Activated CD4-positive, CD25-positive, alpha-beta regulatory T cell (primary cell): ENCODE measurements around the gene RNU6-9.

Source experiments
- DNase-seq, 4 experiments: peaks; one replicate each; lab custom pipeline; 2025; lab: John Stamatoyannopoulos, UW

The RNU6-9 gene

DNA sequence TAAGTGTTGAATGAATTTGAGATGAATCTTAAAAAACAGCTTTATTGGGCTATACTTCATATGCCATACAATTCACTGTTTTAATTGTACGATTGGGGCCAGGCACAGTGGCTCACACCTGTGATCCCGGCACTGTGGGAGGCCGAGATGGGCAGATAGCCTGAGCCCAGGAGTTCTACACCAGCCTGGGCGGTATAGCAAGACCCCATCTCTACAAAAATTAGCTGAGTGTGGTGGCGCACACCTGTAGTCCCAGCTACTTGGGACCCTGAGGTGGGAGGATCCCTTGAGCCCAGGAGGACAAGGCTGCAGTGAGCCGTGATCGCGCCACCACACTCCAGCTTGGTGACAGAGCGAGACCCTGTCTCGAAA lies 42.9 kb downstream of the RNU6-9 start:
- no peak for DNase-seq

DNA sequence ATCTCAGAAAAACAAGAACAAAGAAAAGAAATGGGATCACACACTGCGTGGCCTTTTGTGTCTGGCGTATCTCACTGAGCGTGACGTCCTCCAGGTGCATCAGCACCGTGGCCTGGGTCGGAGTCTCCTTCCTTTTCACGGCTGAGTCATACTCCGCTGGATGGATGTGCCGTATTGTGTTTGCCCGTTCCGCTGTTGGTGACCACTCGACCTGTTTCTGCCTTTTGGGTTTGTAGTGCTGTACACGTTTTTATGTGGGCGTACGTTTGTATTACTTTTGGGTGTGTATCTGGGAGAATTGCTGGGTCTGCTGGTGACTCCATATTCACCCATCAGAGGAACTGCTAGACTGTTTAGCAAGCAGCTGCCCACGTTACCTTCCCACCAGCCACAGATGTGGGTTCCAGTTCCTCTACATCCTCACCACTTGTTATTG lies 44.0 kb downstream of the RNU6-9 start:
- DNase-seq, result no peak

DNA sequence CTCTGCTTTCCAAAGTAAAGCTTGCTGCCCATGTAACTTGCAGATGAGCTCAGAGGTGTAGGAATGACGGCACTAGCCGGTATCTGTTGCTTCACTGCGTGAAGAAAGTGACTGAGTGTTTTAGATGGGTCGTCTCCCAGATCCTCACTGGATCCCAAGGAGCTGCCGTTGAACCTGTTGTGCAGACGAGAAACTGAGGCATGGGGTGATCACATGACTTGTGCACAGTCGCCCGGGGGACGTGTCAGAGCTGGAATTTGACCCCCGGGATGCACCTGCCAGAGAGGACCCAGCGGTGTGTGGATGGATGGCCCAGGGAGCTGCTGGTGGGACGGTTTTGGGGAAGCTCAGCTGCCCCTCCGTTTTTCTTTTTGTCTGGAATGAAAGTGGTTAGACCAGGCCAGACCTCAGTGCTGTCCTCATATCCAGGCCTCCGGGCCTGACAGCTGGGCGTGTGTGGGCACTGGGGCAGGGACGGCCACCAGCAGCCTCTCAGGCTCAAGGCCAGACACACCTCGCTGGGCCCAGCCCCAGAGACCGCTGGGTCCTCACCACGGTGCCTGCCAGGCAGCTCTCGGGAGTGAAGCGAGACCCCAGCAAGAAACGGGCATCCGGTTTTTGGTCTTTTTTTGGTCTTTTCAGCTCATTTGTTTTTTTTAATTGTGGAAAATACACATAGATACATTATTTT lies 45.1 kb downstream of the RNU6-9 start:
- no peak for DNase-seq

DNA sequence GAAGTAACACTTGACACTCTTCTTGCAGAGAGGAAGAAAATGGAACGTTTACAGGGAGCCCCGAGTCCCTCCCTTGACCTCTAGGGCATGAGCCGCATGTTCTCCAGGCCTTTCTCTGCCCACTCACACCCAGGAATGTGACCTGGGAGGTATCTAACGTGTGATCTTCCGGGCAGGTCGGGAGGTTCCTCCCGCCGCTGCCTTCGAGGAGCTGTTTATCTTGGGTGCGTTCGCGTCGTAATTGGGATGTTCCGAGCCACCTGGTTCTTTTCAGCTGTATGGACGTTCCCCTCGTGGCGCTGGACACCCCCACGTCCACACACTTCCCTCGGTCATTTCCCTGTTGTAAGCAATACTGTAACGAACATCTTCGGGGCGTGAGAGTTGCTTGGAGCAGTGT lies 46.2 kb downstream of the RNU6-9 start:
- no peak for DNase-seq

- no peak for DNase-seq
Measured at GRCh38 chr19:939922-940321, 46.6 kb downstream of the RNU6-9 start.

GRCh38 chr19:940591-941291 lies 47.5 kb downstream of the RNU6-9 start:
- DNase-seq, result peak; percentile 36 to 63 (median 48)

- DNase-seq, result no peak
Measured at GRCh38 chr19:941292-942132, 48.2 kb downstream of the RNU6-9 start.

DNA sequence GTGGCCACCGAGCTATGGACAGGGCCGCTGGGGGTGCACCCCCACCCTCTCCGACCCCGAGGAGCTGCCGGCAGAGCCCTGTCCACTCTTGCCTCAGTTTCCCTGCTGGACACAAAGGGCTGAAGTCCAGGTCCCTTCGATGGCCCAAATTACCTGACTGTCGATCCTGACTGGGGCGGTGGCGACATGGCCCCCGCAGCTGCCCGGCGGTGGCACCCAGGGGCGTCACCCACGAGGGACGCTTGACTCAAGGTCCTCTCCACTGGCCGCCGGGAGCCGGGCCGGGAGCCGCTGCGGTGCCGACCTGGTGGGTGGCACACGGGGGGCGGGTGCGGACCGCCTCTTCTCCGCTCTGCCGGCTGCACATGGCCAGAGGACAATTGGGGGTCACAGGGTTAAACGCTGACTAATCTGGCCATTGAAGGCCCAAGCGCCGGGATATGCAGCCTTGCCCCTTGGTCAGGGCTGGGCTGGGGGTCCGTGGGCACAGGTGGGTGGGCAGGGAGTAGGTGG lies 48.9 kb downstream of the RNU6-9 start:
- no peak for DNase-seq
